OCI-LY1 (cell line): ENCODE results near the gene FCRLA.

Experiments
- EZH2 ChIP-seq: fragments of 200-600 bp; sonication (generic), shearing (Covaris generic); IDR thresholded peaks from 2 replicates; pipeline ENCODE4 v1.8.0; 2017; ENCODE audit warnings: borderline replicate concordance, mixed run types, mild to moderate bottlenecking, antibody characterized with exemption, low read length, moderate library complexity, mixed read lengths
- TF ChIP-seq, protein P1 (sequence below): fragments of 200-600 bp; sonication (generic), shearing (Covaris generic); IDR thresholded peaks from 2 replicates; pipeline ENCODE4 v1.5.1; 2017; ENCODE audit warnings: mild to moderate bottlenecking, antibody characterized with exemption, low read length, moderate library complexity, mixed read lengths

DNA sequence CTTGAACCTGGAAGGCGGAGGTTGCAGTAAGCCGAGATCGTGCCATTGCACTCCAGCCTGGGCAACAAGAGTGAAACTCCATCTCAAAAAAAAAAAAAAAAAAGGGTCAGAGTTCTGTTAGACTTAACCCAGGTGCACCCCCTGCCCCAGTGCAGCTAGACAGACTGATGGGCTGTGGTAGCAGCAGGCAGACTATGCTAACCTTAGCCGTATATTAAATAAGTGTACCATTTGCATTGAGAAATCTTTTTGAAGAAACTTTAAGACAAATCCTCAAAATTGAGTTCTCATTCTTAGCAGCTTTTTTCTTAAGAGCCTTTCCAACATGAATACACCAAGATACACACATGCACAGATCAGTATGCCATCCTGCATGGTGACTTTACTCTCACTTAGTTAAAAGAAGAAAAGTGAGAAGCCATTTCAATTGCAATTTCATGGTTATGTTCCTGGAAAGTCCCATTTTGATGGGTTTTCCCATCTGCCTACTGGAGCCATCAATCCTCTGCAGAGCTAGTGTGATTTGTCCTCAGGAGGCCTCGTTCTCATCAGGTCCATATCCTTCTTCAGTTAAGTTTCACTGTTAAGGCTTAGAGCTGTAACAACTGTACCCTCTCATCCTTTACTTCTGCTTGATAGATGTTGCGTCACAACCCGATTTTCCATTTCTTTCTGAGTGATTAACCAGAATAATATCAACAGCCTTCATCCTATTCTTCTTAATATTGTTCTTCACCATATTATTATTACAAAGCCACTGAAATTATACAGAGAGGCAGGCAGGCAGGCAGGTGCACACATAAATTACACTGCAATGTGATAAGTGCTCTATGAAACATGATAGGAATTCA is 21.6 kb downstream of the FCRLA start:
- TF ChIP-seq, protein P1, sequence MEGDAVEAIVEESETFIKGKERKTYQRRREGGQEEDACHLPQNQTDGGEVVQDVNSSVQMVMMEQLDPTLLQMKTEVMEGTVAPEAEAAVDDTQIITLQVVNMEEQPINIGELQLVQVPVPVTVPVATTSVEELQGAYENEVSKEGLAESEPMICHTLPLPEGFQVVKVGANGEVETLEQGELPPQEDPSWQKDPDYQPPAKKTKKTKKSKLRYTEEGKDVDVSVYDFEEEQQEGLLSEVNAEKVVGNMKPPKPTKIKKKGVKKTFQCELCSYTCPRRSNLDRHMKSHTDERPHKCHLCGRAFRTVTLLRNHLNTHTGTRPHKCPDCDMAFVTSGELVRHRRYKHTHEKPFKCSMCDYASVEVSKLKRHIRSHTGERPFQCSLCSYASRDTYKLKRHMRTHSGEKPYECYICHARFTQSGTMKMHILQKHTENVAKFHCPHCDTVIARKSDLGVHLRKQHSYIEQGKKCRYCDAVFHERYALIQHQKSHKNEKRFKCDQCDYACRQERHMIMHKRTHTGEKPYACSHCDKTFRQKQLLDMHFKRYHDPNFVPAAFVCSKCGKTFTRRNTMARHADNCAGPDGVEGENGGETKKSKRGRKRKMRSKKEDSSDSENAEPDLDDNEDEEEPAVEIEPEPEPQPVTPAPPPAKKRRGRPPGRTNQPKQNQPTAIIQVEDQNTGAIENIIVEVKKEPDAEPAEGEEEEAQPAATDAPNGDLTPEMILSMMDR: no peak
- no peak for TF ChIP-seq EZH2
